ENCODE measurements around the gene PAQR5.
"Not testable (repeated sequence)": the region's sequence is repeated elsewhere in the genome, so short reads cannot be mapped to it uniquely, and the experiment has no call there.

- not testable (repeated sequence) for TF ChIP-seq CTCF, POLR2A (IDR thresholded peaks at IDR 0.05)
Observed at GRCh38 chr15:69384066-69384465, 85.4 kb downstream of the PAQR5 start.

All from body of pancreas (tissue), 4 donors.